Epithelial cell of proximal tubule (primary cell): ENCODE measurements around the gene MAPK9. TPM values are rescaled to one million over a fixed set of nuclear protein-coding genes. Genes with fewer than 3 reads are reported as not detected.

Source experiments
- DNase-seq: peaks from one replicate; pipeline ENCODE4 v3.0.0-alpha.2; 2011; ENCODE audit warnings: low read depth
- H3K4me3 ChIP-seq: 2 replicates; pipeline ENCODE4 v1.5.1; 2011; ENCODE audit warnings: low read depth, mild to moderate bottlenecking, low read length
- total RNA-seq: library from RNA; depleted of rRNA; stranded (reverse); fragments of >200 nt; gene quantifications from 2 replicates; pipeline ENCODE4 v1.2.3, GENCODE V29; 2015
- TF ChIP-seq, protein P1 (sequence below): conservative IDR thresholded peaks from 2 replicates; pipeline ENCODE4 v1.5.1; 2012; ENCODE audit warnings: low read depth, mild to moderate bottlenecking, low read length

The MAPK9 gene
- total RNA-seq, 1 donor from 2014 or later = 22.0 TPM

DNA sequence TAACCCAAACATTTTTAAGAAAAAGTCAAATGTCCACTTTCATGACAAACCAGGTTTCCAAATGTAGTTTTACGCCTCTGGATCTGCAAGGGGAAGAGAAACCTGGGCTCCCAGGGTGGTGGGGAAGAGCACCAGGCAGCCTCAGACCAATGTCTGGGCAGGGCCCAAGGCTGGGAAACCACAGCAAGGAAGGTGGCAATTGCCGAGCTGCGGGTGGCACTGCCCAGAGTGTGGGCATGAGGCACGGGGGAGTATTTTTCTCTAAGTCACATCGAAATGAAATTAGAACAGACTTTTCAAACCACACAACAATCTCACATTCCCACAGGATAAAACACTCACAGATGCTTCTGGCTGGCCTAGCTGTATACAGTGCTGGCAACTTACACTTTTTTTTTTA lies 50.3 kb downstream of the MAPK9 start:
- DNase-seq = no peak
- no peak overlapping the region for H3K4me3 ChIP-seq
- TF ChIP-seq, protein P1, sequence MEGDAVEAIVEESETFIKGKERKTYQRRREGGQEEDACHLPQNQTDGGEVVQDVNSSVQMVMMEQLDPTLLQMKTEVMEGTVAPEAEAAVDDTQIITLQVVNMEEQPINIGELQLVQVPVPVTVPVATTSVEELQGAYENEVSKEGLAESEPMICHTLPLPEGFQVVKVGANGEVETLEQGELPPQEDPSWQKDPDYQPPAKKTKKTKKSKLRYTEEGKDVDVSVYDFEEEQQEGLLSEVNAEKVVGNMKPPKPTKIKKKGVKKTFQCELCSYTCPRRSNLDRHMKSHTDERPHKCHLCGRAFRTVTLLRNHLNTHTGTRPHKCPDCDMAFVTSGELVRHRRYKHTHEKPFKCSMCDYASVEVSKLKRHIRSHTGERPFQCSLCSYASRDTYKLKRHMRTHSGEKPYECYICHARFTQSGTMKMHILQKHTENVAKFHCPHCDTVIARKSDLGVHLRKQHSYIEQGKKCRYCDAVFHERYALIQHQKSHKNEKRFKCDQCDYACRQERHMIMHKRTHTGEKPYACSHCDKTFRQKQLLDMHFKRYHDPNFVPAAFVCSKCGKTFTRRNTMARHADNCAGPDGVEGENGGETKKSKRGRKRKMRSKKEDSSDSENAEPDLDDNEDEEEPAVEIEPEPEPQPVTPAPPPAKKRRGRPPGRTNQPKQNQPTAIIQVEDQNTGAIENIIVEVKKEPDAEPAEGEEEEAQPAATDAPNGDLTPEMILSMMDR = no peak

DNA sequence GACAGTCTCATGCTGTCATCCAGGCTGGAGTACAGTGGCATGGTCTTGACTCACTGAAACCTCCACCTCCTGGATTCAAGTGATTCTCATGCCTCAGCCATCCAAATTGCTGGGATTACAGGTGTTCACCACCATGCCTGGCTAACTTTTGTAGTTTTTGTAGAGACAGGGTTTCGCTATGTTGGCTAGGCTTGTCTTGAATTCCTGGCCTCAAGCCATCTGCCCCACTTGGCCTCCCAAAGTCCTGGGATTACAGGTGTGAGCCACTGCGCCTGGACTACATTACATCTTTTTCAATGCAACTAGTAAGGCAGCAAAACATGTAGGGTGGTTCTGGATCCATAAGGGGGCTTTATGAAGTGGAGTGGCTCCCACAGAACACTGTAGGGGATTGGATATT lies 53.3 kb downstream of the MAPK9 start:
- no peak for DNase-seq
- H3K4me3 ChIP-seq = no peak overlapping the region
- TF ChIP-seq, protein P1 = no peak

DNA sequence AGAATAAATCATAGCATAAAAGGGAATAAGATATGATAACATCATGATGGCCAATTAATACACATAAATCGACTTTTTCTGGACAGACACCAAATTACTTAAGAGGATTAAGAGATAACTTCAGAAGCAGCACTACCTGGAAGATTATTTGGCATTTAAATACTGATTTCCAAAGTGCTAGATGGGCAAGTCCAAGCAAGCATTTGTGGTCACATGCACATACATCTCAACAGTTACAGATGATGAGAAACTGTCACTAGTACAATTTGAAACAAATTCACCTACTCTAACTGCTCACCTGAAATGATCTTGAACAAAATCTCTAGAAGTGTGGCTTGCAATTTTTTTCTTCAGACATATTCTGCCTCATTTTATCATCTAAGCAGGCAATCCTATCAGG lies 56.0 kb downstream of the MAPK9 start:
- TF ChIP-seq, protein P1 = no peak
- H3K4me3 ChIP-seq = no peak overlapping the region
- DNase-seq = no peak

DNA sequence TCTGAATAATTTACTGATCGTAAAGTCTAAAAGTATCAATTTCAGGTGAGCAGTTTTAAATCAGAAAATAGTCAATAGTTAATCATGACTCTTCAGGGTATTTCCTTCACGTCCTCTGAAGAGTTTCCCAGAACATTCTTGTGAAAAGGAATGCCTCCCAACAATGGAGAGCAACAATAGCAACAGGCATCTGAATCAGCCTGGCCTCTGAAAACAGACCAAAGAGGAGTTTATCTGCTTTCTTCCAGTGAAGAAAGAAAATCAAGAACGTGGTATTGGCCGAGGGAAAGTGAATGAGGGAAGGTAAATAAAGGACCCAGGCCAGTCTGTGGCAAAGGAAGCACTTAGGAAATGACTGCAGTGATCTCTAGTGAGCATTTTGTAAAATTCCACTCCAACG lies 56.8 kb downstream of the MAPK9 start:
- no peak overlapping the region for H3K4me3 ChIP-seq
- TF ChIP-seq, protein P1 = no peak
- no peak for DNase-seq

DNA sequence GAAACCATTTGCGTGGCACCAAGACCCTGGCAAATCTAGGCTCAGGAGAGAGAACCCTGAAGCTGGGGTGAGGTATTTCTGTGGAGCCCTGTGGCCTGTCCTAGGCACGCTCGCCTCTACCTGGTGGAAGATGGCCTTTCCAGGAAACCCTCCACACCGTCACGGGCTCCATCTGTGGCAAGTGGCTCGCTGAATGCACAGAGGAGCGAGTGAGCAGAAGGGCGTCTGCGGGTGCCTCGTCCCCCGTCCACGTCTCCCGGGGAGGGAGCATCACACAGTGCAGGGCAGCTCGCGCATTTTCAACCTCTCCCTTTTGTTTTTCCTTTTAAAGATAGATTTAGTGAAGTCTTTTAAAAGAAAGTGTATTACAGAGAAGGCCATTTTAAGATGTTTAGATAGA lies 57.6 kb downstream of the MAPK9 start:
- DNase-seq = no peak
- no peak overlapping the region for H3K4me3 ChIP-seq
- TF ChIP-seq, protein P1 = no peak

DNA sequence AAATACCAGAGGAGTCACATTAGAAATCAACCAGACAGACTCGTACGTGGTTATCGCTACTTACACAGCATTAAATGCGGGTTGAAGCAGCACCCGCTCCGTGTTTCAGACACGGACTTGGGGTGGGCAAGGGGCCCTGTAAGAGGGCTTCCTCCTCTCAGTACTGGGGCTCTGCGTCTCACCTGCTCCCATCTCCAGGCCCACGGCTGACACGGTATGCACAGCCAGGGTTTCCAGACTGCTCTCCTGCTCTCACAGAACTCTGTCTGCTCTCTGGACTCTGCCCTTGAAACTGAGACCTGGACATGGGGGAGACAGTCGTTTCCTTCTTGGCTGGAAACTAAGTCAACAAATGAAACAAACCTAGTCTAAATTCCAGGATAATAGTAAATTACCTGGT lies 58.2 kb downstream of the MAPK9 start:
- H3K4me3 ChIP-seq = no peak overlapping the region
- TF ChIP-seq, protein P1 = no peak
- DNase-seq = no peak

DNA sequence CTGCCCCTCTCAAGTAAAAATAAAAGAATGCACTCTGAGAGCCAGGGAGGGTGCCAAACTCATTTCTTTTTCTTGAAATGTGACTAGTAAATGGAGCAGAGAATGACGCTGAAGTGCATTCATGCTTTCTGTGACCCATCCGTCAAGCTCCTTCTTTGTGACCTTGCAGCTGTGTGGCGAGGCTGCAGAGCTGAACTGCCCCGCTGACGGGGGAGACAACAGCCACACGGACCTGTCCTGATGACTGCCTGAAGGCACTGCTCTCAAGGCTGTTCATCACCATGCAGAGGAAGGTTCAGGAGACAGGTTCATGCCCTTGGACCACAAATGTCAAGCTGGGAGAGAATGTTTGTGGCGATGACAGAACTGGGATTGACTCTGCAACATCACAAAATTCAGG lies 61.9 kb downstream of the MAPK9 start:
- TF ChIP-seq, protein P1 = no peak
- no peak for DNase-seq
- H3K4me3 ChIP-seq = no peak overlapping the region
